ENCODE results near the gene AKT3.

The AKT3 gene

DNA sequence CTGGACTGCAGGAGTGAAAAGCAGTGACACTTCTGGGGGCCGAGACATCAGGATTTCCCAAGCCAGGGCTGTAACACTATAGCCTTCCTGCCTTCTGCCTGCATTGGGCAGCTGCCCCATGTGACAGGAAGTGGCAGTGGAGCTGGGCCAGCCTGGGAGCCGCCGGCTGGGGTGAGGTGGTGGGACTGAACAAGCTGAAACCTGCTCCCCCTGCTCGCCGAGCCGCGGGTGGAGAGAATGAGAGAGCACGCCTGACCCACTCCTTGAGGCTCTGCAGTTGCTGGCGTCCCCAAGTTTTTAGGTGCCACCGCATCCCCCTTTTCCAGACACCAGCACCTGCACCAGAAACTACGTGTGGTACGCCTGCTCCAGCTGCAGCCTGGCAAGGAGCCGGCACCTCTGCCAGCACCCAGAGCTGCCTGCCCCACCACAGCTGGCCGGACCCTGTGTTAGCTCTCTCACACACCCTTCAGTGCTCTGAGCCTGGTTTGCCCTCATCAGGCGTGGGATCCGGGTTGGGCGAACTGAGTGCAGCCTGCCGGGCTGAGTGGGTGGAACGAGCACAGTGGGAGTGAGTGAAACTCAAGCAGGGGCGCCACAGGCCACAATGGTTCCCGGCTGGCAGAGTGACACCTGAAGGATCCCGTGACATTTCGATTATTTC lies 119.4 kb downstream of the AKT3 start:
- DNase-seq, result peak; percentile 34

DNA sequence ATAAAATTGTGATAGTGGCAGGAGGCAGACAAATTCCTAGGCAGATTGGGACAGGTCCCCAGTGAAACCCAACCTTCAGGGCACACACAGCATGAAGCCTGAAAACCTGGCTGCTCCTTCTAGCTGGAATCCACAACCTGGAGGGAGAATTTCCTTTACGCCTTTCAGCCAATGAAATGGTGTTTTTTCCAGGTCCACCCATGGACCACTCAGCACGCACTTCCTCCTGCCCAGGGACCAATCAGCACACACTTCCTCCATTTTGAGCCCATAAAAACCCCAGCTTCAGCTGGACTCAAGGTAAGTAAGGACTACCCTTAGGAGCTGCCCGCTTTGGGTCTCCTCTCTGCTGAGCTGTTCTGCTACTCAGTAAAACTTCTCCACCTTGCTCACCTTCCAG lies 120.1 kb downstream of the AKT3 start:
- no peak for DNase-seq

DNA sequence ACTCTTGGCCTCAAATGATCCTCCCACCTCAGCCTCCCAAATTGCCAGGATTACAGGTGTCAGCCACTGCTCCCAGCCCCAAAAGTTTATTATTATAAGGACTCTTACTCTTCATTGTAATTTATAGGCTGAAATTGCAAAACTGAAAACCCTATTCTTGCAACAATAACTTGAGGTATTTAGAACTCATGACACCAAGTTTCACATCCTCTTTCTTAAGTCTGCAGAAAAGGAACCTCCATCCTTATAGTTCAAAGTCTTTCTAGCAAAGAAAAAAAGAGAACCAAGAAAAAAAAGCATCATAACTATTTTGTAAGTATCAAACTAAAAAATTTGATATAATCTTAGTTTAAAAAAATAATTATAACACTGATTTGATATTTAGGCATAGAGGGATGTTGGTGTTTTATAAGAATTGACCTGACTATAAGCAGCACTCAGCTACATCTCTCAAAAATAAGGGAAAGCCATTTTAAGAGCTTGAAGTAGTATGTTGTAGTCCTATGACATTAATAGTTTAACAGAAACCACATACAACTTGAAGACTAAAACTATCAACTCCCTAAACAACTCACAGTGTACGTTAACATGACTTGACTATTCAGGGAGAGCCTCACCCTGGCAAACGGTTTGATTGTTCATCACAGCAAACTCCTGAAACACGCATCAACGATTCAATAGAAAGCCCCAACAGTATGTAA lies 122.4 kb downstream of the AKT3 start:
- DNase-seq, result no peak

DNA sequence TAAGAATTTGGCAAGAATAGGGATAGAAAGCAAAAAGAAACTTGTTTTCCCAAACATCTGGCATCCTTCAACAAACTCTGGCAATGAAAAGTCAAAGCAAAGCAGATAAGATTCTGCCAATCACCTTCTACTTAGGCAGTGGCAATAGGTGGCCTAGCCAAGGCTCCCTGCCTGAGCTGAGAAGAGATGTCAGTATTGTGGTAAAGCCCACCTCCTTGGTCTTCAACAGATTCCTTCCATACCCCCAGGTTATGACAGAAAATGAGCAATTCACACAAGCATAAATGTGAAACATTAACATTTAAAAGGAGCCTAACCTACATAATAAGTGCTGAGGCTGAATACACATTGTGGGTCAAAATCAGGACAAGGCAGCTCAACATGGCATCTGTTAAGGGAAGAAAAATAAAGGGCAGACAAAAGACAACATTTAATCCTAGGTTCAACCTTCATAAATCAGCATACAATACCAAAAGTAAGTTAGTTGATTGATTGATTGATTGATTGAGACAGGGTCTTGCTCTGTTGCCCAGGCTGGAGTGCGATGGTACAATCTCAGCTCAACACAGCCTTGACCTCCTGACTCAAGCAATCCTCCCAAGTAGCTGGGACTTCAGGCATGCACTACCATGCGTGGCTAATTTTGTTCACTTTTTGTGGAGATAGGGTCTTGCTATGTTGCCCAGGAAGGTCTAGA lies 123.1 kb downstream of the AKT3 start:
- DNase-seq, result no peak

DNA sequence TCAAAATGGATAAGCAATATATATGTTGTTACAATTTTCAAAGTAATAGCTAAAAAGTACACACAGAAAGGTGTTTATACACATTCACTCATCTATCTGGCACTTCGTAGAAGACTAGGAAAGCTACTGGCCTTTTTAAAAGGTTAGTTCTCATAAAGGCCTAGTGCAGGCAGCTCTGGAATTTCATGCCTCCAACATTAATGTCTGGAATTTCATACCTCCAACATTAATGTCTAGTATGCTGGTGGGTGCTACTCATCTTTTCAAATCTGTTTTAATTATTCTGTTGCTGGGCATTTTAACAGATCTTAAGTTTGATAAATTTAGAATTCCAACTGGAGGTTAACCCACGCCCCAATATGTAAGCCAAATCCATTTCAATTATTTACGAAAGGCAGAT lies 124.2 kb downstream of the AKT3 start:
- no peak for DNase-seq

DNA sequence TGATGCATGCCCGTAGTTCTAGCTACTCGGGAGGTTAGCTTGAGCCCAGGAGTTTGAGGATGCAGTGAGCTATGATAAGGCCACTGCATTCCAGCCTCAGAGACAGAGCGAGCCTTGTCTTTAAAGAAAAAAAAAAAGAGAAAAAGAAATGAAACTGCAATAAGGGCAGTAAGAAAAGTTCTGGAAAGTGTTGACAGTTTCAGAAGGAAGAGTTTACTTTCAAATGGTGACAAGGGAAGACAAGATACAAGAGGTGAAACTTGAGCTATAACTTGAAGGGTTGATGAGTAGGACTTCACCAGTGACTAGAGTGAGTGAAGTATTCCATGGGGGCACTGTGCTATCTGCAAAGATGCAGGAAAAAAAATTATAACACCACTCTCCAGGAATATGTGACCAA lies 125.0 kb downstream of the AKT3 start:
- no peak for DNase-seq

DNA sequence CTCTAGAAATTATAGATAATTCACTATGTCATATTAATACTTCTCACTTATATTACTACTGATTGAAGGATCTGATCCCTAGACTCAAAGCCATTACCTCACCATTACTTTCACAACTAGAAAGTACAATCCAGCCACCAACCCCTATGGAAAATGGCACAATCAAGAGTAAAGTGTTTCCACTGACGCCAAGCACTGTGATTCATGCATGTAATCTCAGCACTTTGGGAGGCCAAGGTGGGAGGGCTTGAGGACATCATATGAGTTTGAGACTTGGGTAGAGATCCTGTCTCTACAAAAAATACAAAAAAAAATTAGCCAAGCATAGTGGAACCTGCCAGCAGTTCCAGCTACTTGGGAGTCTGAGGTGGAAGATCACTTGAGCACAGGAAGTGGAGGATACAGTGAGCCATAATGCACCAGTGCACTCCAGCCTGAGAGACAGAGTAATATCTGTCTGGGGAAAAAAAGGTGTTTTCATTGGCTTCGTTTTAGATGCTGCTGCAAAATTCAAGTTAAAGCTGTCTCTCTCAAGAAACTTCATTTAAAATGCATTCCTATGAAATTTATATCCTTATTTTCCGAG lies 126.5 kb downstream of the AKT3 start:
- DNase-seq, result no peak

DNA sequence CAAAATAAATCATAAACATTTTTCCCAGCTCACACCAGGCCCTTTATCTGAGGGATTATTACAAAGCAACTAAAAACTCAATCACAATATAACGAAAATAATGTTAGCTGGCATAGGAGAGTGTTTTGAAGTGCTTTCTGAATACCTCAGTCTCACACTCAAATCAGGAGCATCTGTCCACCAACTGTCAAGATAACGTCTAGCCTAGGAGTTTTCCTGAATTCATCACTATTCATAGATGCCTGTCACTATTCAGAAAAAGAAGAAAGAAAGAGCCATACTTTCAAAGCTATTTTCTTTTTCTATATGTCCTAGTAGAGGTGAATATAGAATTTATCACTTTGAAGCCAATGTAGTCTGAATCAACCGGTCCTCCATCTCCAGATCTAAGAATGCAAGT lies 127.0 kb downstream of the AKT3 start:
- DNase-seq, result no peak

DNA sequence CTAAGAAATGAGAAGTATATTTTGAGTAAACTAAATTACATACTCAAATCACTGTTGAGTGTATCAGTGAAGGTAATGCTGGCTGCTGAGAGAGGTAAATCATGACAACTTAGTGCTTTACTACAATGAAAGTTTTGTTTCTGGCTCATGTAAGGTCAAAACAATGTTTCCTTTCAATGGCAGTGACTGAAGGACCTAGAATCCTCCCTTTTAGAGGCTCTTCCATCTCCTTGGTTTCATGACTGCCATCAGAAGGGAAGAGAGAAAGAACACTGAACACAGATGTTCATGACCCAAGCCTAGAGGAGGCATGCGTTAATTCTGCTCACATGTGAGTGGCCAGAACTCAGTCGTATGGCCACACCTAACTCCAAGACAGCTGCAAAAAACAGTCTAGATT lies 130.6 kb downstream of the AKT3 start:
- no peak for DNase-seq

DNA sequence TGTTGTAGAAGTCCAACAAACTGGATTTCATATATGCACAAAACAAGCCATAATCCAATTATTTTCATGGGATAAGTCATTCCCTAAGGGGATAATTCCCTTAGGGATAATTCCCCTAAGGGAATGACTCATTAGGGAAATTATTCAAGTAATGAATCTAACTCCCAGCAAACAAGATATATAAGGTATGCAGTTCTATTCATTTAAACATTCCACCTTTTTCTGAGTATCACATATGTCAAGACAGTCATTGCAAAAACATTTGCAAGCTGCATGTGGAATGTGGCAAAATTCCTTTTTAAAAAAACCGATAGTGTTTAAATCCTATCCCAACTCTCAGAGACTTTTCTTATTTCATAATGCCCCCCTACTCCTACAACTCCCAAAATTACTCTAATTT lies 131.2 kb downstream of the AKT3 start:
- no peak for DNase-seq

DNA sequence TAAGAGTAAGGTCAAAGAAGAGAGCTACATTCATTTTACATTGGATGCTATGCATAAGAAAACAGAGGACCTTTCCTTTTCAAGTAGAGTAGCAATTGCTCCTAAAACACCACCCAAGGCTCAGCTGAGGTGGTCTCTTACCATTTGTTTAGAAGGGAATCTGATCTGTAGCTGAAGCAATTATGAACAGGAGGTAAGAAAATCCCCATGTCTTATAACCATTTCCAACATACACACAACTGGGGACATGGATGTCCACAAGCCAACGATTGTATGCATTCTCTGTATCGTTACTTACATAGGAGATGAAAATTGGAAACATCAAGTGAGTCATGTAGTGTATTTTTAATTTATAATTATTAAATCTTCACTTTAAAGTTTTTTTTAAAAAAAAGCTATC lies 132.0 kb downstream of the AKT3 start:
- DNase-seq, result no peak

DNA sequence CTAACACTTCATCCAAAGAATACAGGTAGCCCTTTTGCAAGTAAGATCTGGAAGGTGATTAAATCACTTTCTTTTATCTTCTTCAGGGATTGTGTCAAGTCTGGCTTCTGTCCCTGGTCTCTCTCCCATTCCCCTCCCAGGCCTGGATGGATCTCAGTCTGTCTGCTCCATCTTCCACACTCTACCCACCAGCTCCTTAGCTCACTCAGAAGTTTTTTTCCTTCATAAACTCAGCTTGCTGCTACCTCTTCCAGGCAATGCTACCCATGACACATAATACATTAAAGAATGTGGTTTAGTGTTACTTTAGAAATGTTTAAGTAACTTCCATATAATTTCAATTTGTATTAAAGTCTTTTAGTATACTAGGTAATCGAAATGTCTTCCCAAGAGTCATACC lies 133.1 kb downstream of the AKT3 start:
- no peak for DNase-seq

DNA sequence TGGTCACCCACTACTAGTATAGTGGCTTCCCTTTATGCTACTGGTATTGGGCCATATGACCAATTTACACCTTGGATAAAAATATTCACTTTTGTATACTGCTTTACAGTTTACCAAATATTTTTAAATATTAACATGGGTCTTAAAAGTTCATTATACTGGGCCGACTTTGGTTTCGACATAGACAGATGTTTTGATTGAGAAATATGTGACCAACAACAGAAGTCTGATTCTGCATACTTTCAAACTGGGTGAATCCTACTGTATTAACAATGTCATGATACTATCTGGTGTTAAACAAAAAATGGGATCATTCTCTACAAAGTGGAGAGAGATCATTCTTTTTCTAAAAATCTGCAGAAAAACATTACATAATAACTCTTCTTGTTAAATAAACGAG lies 134.8 kb downstream of the AKT3 start:
- DNase-seq, result no peak

DNA sequence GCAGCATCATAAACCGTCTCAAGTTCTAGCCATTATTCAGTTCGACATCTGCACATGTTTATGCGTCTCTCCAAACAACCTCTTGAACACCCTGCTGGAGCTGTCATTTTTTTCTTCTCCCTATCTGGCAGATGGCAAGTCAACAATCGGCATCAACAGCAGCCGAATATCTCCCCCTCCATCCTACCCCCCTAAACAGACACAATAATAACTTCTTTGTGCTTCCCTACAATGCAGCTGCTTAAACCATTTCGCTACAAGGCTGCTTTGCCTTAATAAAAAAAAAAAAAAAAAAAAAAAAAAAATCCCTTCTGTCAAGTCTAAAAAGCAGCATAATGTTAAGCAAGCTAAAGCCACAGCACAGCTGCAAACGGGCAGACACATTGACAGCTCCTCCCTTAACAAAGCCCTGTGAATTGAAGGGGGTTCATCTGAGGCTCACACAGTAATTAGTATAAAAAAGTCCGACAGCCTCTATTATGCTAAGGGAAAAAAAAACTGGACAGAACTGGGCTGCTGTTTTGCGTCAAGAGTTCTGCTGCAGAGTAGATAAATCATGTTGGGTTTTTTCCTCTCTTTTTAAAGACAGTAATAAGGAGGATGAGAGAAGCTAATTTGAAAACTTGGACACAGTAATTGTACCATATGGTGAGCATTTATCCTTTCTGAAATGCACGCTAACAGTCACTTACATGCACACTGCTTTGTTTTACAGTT lies 136.4 kb downstream of the AKT3 start:
- peak; percentile 89 for DNase-seq

DNA sequence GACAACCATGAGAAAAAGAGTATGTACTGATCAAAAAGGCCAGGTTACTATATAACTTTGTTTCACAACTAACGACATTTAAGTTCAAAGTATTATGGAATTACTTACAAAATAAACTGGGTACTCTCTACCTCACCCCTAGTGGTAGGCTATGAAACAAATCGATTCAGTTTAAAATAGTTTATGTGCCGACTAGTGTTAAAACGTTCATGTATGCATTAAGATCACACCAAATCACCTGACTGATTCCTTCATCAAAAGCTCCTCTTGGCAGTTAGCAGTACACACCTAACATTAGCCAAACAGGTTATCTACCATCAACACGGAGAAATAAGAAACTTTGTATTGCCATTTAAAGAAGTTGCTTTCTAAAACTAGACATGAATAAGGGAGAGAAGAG lies 137.1 kb downstream of the AKT3 start:
- peak; percentile 64 for DNase-seq

DNA sequence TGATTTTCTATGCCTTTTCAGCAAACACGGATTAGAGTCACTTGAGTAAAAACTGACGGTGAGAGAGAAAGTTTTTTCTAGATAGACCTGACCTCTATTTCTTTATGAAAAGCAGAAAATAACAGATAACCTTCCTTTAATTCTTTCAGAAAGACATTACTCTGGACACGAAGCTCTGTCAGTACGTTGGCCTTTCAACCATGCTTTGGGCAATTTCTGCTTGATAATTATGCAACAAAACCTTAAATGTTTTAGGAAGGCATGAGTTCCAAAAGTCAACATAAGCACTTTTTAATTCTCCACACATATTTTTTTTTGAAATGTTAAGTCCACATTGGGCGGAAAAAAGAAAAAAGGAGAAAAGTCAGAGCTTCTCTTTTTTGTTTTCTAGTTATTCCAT lies 137.8 kb downstream of the AKT3 start:
- DNase-seq, result peak; percentile 17

DNA sequence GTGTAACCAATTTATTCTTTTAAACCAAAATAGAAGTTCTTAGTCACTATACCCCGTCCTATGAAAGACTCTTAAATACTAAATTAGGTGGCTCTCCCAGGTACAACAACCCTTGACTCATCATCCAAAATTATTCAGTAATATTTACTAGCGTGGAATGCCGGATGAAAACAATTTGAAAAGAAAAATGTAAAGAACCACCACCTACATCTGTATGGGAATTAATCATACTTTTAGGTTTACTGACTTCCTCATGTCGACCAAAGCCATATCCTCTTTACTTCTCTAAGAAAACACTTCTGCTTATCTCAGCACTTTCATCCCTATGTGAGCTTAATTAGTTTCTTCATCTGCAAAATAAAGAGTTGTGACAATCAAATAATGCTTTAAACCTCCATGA lies 139.6 kb downstream of the AKT3 start:
- no peak for DNase-seq

DNA sequence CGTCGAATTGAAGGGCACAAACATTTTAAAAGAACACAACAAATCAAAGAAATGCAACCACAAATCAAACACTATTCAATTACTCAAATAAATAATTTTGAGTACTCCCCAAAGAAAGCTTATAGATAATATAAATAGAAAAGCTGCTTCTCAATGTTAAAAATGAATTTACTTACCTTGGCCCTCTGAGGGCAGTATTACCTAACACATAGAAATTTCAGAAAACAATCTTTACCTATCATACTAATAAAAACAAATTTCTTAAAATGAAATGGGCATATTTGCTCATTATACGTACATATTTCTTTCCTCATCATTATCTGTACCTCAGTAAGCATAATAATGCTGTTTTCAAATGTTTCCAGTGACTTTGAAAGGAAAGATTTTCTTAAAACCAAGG lies 141.8 kb downstream of the AKT3 start:
- DNase-seq, result no peak

DNA sequence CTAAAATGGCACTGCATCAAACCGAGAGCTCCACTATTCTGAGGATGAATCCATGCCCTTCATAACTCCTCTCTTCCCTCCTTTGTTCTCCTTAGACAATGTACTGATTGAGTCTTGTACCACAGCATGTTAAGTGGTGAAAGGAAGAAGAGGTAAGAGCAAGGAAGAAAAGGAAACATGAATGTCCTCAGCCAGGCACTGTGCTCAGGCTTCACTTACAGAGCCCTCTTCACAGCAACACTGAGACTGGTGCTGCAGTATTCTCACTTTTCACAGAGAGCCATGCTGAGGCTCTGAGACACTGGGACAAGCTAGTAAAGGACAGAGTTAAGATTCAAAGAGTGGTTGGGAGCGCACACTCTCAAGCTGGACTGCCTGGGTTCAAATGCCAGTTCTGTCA lies 143.5 kb downstream of the AKT3 start:
- peak; percentile 32 for DNase-seq

DNA sequence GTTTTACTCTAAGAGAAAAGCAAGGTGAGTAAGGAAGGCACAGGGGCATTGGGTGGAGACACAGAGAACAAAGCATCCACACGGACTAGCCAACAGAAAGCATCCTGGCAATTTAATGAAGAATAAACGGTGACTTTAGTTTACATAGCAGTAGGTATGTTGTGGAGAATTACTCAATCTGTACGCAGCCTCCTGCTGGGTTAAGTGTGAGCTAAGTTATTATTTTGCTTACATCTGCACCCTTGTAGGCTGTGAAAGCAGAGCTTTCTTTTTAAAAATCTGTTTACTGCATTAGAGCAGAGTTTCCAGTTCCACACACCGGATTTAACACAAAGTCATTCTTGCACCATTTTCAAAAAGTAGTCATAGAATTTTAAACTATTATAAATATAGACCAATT lies 144.5 kb downstream of the AKT3 start:
- no peak for DNase-seq

DNA sequence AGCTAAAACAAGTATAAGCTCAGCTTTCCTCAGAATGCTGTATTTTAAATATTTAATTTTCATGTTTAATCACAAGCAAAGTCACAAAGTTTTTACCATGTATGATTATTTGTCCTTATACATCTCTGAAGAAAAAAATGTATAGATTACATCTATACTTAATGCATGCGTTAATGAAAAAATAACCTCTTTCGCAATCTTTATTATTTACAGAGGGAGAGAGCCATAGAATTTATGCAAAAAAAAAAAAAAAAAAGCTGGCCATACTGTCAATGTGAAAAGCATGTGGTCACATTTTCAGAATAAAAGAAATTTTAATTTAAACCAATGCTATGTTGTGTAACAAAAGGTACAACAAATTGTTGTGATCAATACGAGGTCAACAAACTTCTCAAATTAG lies 148.2 kb downstream of the AKT3 start:
- no peak for DNase-seq

DNA sequence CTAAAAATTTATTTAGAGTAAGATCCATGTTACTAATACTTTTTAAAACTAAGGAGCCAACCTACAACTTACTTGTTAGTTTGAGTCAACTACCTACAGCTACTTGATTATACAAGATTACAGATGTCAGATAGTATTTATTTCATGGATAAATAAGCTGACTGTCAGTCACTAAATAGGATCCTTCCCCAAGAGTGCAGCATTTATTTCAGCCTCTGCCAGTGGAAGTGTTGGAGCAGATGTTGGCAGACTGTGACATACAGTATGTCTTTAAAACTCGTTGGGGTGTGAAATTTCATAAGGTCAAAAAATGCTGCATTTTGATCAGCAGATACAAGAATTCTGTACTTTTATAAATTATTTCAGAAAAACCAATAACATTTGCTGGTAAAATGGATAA lies 156.2 kb downstream of the AKT3 start:
- DNase-seq, result no peak

DNA sequence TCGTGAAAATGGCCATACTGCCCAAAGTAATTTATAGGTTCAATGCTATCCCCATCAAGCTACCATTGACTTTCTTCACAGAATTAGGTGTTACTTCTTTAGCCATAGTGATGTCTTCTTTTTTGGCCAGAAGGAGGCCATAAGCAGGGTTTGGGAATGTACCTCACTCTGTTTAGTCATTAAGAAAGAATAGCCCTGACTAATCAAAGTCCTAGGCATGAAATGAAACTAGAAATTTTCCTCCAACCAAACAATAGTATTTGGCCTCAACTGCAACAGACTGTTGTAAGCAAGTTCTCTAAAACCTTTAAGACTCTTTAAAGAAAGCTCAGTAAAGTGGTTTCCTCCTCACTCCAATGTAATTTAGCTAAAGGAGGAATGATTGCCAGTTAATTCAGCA lies 163.9 kb downstream of the AKT3 start:
- no peak for DNase-seq
